Lower leg skin (tissue), 4 donors: ENCODE results near the gene RDH5. TPM values are rescaled to one million over a fixed set of nuclear protein-coding genes. Genes with fewer than 3 reads are reported as not detected.

ENCODE experiments used
- DNase-seq, 2 donors: peaks; one replicate each; pipeline ENCODE4 v3.0.0-alpha.2; 2019; ENCODE audit warnings: low spot score in 2 of 2
- H3K4me3 ChIP-seq: fragments of 200-600 bp; sonication (generic); 2 replicates; pipeline ENCODE4 v1.5.1; 2017; ENCODE audit warnings: mild to moderate bottlenecking, low read depth; ENCODE audit not compliant: poor library complexity, severe bottlenecking
- CTCF ChIP-seq, 3 donors: fragments of 450-650 bp; IDR thresholded peaks; one replicate each; pipeline ENCODE4 v1.5.1; 2016; ENCODE audit warnings: antibody characterized with exemption in 3 of 3, mild to moderate bottlenecking in 3 of 3, moderate library complexity in 2 of 3
- POLR2A ChIP-seq, 2 donors: fragments of 450-650 bp; IDR thresholded peaks; one replicate each; pipeline ENCODE4 v1.6.1; 2016 to 2017; ENCODE audit warnings: antibody characterized with exemption in 2 of 2, mild to moderate bottlenecking in 1 of 2, moderate library complexity in 1 of 2
- WGBS, 2 donors: methylation state at CpG; one replicate each; pipeline ENCODE4 v1.1.5; 2018; 5-methylcytosine and 5-hydroxymethylcytosine counted together
- intact Hi-C: fragments of 100-400 bp; cut with DNase I; formaldehyde crosslinking; loops from one replicate; pipeline ENCODE4 v1.15.0; 2023; ENCODE audit warnings: low total_unique reads
- total RNA-seq, 4 donors: library from RNA; depleted of rRNA; stranded (reverse); fragments of >200 nt; gene quantifications; one replicate each; pipeline ENCODE4 v1.1.0, GENCODE V29; 2016

RDH5 gene
- total RNA-seq, 4 donors from 2014 or later: 2.5 to 8.9 (median 4.3) TPM

GRCh38 chr12:55736780-55737580, 16.8 kb downstream of the RDH5 start:
- intact Hi-C loops: loop anchor here (5.0 kb wide), 1 partner anchor 205 kb away; no protein-coding TSS in a partner anchor
- TF ChIP-seq POLR2A (IDR thresholded peaks at IDR 0.05) (no peak), CTCF (IDR thresholded peaks at IDR 0.05) (peak in 1 of 3 donors; percentile 31)
- H3K4me3 ChIP-seq: no peak overlapping the region
- DNase-seq: peak in 1 of 2 donors; percentile 93
- 37 to 43% methylated on average over 6 of the region's 6 CpGs for WGBS, 2 donors

DNA sequence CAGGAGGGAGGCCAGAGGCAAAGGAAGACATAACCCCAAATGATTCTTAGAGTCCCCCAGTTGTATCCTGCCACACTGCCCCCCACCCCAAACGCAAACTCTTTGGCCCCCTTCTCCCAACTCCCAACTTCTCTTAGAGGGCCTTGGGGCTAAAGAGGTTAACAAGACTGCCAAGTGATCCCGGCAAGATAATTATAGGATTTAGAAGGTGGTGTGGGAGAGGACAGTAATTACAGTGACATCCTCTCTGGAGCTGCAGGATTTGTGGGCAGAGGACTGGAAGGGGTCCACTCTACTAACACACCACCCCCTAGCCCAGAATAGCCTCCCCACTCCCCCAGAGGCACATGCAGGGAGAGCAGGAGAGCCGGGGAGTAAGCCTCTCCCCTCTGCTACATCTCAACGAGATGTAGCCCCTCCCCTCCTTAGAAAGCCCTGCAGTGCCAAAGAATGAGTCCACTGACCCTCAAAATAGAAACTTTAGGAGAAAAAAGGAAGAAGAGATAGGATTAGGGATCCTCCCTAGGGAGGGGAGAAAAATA, 17.5 kb downstream of the RDH5 start:
- DNase-seq: peak in 1 of 2 donors; percentile 70
- intact Hi-C loops: loop anchor here (5.0 kb wide), 1 partner anchor 205 kb away; no protein-coding TSS in a partner anchor
- TF ChIP-seq CTCF (IDR thresholded peaks at IDR 0.05): no peak
- no peak for TF ChIP-seq POLR2A (IDR thresholded peaks at IDR 0.05)
- no peak overlapping the region for H3K4me3 ChIP-seq
- WGBS, 2 donors: 6 to 20% methylated on average over 4 of the region's 4 CpGs

DNA sequence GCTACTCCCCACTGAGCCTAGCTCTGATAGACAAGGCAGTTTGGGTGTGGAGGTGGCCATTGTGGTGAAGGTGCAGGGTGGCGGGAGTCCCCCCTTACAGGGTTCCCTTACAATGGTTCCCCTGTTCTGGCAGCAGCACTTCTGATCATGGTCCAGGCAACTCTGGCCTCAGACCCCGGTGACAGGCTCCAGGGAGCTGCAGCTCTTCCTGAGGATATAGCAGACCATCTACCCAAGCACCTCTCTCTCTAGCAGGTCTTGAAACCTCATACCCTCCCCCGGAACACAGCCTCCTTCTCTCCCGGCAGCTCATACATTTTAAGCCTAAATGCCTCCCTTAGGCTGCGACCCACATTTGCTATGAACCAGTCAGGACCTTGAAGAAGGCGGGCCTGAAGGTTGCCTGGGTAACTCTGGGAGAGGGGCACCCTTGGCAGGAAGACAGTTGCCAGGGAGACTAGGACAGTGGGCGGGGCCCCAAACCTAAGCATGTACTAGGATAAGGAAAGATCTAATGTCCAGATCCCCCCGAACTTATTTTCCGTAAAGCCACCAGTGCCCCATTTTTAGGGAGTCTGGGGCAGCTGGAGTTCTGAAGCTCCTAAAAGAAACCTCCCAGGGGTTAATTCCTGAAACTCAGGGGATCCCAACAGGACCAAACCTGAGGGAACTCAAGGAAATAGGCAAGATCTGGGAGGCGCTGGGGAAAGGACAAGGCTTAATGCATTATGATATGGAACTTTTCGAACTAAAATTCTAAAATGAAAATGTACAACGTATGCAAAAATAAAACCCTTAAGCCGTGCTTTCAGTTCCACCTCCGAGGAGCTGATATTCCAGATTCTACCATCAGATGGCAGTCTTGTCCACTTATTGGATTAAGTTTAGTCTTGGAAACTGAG, 18.2 kb downstream of the RDH5 start:
- intact Hi-C loops: loop anchor here (5.0 kb wide), 1 partner anchor 204 kb away; no protein-coding TSS in a partner anchor
- TF ChIP-seq CTCF (IDR thresholded peaks at IDR 0.05) (peak in 1 of 3 donors; percentile 86), POLR2A (IDR thresholded peaks at IDR 0.05) (no peak)
- peak; percentile 90 to 94 for DNase-seq
- H3K4me3 ChIP-seq: peak overlapping the region; percentile 19
- 2 to 3% methylated on average over 14 of the region's 14 CpGs for WGBS, 2 donors

DNA sequence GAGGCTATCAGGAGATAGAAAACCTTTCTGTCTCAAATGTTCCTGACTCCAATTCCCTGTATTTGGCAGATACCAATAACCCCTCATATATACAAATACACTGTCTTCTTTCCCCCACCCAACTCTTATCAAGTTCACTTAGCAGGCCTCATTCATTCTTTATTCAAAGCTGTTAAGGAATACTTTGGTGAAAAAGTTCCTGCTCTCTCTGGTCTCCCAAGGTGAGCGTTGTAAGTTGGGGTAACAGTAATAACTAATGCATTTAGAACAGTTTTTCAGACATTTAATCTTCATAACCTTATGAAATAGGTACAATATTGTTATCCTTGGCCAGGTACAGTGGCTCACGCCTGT, 18.8 kb downstream of the RDH5 start:
- 61 to 78% methylated on average over 2 of the region's 2 CpGs for WGBS, 2 donors
- no peak for DNase-seq
- no peak overlapping the region for H3K4me3 ChIP-seq
- no peak for TF ChIP-seq CTCF (IDR thresholded peaks at IDR 0.05)
- no peak for TF ChIP-seq POLR2A (IDR thresholded peaks at IDR 0.05)
- intact Hi-C loops: loop anchor here (5.0 kb wide), 1 partner anchor 203 kb away; no protein-coding TSS in a partner anchor

DNA sequence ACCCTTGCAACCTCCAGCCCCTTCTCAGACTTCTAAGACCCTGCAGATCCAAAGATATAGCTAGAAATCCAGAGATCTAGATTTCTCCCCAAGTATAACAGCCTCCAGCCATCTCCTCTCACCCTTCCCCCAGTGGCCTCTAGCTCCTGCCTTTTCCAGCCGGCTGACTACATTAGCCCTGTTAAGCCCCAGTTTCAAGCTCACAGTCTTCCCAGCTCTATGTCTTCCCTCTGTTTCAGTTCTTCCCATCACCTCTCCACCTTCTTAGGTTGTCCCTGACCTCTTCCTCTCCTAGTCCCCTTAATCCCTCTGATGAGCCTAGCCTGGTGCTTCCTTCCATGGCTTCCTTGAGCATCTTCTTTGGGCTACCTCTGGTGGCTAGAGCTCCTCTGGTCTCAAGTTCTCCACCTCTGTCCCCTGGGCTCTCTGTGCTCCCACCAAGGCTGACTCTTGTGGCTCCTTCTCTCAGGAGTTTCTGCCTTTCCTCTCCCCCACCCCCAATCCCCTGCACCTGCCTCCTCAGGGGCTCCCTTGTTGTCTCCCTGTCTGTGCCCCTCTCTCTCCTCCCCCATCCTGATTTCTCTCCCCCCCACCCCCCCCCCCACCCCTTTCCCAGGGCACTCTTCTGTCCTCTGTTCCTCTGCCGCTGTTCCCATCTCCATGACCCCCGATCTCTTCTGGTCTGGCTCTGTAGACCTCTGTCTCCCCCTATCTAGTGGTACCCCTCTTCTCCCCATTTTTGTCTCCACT, 21.9 kb downstream of the RDH5 start:
- peak in 1 of 2 donors; percentile 49 for DNase-seq
- TF ChIP-seq CTCF (IDR thresholded peaks at IDR 0.05) (no peak), POLR2A (IDR thresholded peaks at IDR 0.05) (no peak)
- WGBS, 2 donors: 26 to 32% methylated on average over 3 of the region's 3 CpGs
- intact Hi-C loops: no loop called here
- H3K4me3 ChIP-seq: no peak overlapping the region
